Measurements from ENCODE around the gene SLC39A7. TPM values are rescaled to one million over a fixed set of nuclear protein-coding genes. Genes with fewer than 3 reads are reported as not detected.

SLC39A7 gene
- total RNA-seq, 1 donor from 2014 or later, result 94.1 TPM

DNA sequence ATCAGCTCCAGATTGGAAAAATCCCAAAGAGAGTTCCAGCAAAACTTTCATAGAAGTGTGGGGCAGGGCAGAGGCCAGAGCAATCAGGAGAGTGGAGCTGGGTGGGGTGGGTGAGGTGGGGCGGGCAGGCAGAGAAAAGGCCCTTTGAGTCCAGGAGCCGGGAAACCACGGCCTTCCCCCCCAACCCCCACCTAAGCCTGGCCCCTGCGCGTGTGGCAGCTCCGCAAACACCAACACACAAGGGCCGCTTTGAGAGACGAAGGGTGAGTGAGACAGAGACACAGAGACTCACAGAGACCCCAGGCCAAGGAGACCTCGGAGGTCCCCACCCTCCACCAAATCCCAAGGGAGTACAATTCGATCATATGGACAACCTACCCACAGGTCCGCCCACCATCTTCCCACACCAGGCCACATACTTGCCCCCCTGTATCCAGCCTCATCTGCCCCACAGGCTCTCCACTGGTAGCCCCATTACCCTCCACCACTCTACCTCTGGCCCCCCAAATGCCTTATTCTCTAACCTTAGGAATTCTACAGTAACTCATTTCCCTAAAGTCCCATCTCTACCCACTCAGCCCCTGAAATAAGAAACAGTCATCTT lies 10.1 kb upstream of the SLC39A7 start:
- peaks cover 36% of the 10 kb centered on the region for H3K27me3 ChIP-seq (ENCODE audit: control insufficient read depth, insufficient read depth, low read length)
- peaks cover 2% of the 10 kb centered on the region for H3K36me3 ChIP-seq (ENCODE audit: control insufficient read depth, insufficient read depth, low read length)
- TF ChIP-seq, protein P1, sequence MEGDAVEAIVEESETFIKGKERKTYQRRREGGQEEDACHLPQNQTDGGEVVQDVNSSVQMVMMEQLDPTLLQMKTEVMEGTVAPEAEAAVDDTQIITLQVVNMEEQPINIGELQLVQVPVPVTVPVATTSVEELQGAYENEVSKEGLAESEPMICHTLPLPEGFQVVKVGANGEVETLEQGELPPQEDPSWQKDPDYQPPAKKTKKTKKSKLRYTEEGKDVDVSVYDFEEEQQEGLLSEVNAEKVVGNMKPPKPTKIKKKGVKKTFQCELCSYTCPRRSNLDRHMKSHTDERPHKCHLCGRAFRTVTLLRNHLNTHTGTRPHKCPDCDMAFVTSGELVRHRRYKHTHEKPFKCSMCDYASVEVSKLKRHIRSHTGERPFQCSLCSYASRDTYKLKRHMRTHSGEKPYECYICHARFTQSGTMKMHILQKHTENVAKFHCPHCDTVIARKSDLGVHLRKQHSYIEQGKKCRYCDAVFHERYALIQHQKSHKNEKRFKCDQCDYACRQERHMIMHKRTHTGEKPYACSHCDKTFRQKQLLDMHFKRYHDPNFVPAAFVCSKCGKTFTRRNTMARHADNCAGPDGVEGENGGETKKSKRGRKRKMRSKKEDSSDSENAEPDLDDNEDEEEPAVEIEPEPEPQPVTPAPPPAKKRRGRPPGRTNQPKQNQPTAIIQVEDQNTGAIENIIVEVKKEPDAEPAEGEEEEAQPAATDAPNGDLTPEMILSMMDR (IDR thresholded peaks at IDR 0.05; ENCODE audit: insufficient read depth, low read length, poor library complexity, severe bottlenecking), result no peak
- DNase-seq (ENCODE audit: low read depth), result no peak
- no peak overlapping the region for H3K4me3 ChIP-seq (ENCODE audit: low read depth, low read length)

DNA sequence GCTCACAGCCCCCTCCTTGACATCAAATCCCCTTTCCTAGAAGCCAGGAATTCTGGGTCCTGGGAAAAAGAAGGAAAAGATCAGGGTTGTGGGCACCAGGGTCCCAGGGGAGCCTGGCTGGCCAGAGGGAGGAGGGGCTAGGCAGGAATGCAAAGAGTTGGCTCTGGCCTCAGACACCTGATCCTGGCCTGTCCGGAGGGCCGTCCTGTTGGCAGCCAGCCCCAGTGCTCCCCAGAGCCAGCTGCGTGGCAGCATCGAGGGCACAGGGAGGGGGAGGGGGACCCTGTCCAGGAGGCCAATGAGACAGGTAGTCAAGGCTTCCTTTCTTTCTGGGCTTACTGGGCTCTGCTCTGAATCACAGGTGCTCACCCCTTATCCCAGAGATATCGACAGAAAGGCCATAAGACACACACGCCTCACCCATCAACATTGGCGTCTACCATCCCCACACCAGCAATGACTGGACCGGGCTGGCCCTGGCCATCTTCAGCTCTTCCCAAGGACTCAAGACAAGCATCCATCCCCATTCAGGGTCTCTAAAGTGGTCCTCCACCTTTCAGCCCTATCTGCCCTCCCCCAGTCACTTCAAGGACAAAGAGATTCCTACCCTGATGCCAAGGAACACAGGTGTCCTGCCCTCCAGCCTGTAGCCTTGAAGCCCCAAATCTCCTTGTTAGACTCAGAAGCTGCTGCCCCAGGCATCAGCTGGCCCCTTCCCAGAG lies 9.1 kb upstream of the SLC39A7 start:
- TF ChIP-seq, protein P1 (IDR thresholded peaks at IDR 0.05; ENCODE audit: insufficient read depth, low read length, poor library complexity, severe bottlenecking), result no peak
- H3K27me3 ChIP-seq (ENCODE audit: control insufficient read depth, insufficient read depth, low read length), result peaks cover 29% of the 10 kb centered on the region
- H3K4me3 ChIP-seq (ENCODE audit: low read depth, low read length), result no peak overlapping the region
- peaks cover 2% of the 10 kb centered on the region for H3K36me3 ChIP-seq (ENCODE audit: control insufficient read depth, insufficient read depth, low read length)
- DNase-seq (ENCODE audit: low read depth), result no peak

DNA sequence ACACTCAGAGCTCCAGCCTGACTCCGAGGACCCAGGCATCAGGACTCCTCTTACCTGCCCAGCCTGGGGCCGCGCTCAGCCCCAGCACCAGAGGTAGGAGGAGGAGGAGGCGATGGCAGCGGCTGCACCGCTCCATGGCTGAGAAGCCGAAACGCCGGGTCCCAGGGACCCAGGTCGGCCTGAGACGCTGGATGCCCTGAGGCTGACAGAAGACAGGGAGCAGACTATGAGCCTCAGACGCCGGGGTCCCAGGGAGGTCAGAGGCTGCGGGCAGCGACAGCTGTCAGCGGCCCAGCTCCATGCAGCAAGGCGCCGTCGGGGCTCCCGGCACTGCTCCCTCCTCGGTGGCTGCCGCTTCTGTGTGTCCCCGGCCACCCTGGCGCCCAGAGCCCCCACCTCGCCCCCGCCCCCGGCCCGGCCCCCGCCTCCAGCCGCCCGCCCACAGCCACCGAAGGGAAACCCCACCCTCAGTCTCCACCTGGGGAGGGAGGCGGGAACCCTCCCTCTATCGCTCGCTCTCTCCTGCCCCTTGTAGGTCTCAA lies 8.5 kb upstream of the SLC39A7 start, which contains the start of gene COL11A2:
Gene COL11A2, minus strand, starts transcription at position 363 of the 542 bp plus-strand sequence. Its CDS starts 227 bp downstream, at position 136.
- DNase-seq (ENCODE audit: low read depth), result no peak
- H3K27me3 ChIP-seq (ENCODE audit: control insufficient read depth, insufficient read depth, low read length), result peaks cover 26% of the 10 kb centered on the region
- H3K4me3 ChIP-seq (ENCODE audit: low read depth, low read length), result peak within 1 kb of the TSS; percentile 23
- TF ChIP-seq, protein P1 (IDR thresholded peaks at IDR 0.05; ENCODE audit: insufficient read depth, low read length, poor library complexity, severe bottlenecking), result no peak
- H3K36me3 ChIP-seq (ENCODE audit: control insufficient read depth, insufficient read depth, low read length), result peaks cover 2% of the 10 kb centered on the region

DNA sequence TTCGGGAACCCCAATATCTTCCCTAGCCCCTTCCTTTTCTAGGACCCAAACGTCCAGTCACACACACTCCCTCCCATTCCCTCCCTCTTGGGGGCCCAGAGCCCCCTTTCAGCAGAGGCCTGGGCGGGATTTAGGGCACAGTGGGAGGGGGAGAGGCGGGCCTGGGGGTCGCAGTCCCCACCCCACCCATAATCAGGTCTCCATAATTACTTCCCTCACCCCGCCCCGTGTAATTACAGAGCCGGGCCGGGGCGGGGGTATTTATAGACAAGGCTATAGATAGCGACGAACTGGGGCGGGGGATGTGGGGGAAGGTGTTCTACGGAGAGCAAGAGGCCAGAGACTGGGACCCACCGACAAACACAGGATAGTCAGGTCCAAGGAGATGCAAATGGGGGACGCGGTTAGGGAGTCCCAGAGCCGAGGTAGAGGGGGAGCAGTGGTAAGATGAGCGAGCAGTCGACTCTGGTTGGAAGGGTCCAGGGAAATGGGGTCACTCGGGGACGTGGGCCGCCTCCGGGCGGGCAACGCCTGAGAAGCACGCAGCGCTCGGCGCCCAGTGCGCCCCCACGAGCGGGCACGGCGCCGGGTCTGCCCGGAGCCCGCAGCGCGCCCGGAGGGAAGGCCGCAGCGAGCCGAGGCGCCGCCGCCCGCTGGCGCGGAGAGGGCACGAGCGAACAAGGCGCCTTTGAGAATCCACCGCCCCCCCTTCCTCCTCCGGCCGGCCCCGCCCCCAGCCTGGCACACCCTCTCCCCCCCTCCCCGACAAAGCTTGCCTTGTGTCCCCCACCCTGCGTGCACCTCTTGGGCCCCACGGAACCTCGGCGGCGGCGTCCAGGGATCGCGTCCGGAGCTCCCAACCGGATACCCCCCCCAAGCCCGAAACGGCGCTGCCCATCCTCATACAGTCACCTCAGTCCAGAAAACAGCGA lies 7.7 kb upstream of the SLC39A7 start:
- Histone ChIP-seq H3K36me3 (ENCODE audit: control insufficient read depth, insufficient read depth, low read length) (peaks cover 2% of the 10 kb centered on the region), H3K27me3 (ENCODE audit: control insufficient read depth, insufficient read depth, low read length) (peaks cover 26% of the 10 kb centered on the region), H3K4me3 (ENCODE audit: low read depth, low read length) (peak overlapping the region; percentile 23)
- TF ChIP-seq, protein P1 (IDR thresholded peaks at IDR 0.05; ENCODE audit: insufficient read depth, low read length, poor library complexity, severe bottlenecking), result no peak
- DNase-seq (ENCODE audit: low read depth), result no peak

DNA sequence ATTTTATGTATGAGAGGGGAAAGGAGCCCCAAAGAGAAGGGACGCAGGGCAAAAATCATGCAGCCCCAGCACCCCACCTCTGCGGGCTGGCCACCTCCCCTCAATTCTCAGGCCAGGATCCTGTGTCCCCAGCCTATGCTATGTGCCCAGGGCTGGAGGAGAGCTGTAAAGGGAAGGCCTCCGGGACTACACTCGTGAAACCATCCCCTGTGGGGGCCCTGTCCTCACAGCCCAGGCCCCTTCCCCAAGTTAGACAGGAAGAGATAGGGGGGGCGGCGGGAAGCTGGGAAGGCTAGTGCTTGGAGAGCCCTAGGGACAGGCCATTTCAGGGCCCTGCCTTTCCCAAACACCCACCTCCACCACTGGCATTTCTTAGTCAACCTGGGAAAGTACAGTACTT lies 7.0 kb upstream of the SLC39A7 start:
- TF ChIP-seq, protein P1 (IDR thresholded peaks at IDR 0.05; ENCODE audit: insufficient read depth, low read length, poor library complexity, severe bottlenecking), result no peak
- no peak overlapping the region for H3K4me3 ChIP-seq (ENCODE audit: low read depth, low read length)

More for the DNA sequence above, 7.0 kb upstream of the SLC39A7 start:
- no peak for DNase-seq (ENCODE audit: low read depth)
- Histone ChIP-seq H3K27me3 (ENCODE audit: control insufficient read depth, insufficient read depth, low read length) (peaks cover 26% of the 10 kb centered on the region), H3K36me3 (ENCODE audit: control insufficient read depth, insufficient read depth, low read length) (peaks cover 2% of the 10 kb centered on the region)

All from kidney epithelial cell (primary cell).